GM12878 (cell line): ENCODE results near the gene NRAS. TPM values are rescaled to one million over a fixed set of nuclear protein-coding genes. Genes with fewer than 3 reads are reported as not detected.

Experiments used
- ATAC-seq: fragments of 200-7000 bp; cut with Tn5 transposase; 3 replicates; pipeline ENCODE4 v1.9.1; 2020; ENCODE audit warnings: mild to moderate bottlenecking, moderate library complexity
- BruUV-seq: library from RNA; stranded (reverse); fragments of 400-500 nt; replicated peaks from 2 replicates; lab custom pipeline; 2021; lab: Mats Ljungman, UMichigan
- CTCF ChIA-PET: fragments of 300-600 bp; sonication (Branson Sonifier 250); formaldehyde crosslinking; extraction: SDS; loops from one replicate; lab custom pipeline; 2021; ENCODE audit warnings: inconsistent platforms; lab: Yijun Ruan, JAX
- POLR2A ChIA-PET: fragments of 350-600 bp; formaldehyde crosslinking; extraction: SDS; loops from one replicate; lab custom pipeline; 2021; ENCODE audit warnings: inconsistent platforms; lab: Charles Lee
- RAD21 ChIA-PET: fragments of 300-600 bp; sonication (Branson Sonifier 250); formaldehyde crosslinking; loops from one replicate; lab custom pipeline; 2023; ENCODE audit warnings: antibody characterized with exemption; ENCODE audit not compliant: unreplicated experiment; lab: Charles Lee
- SMC1A ChIA-PET: fragments of 300-600 bp; sonication (Branson Sonifier 250); formaldehyde crosslinking; loops from one replicate; lab custom pipeline; 2023; ENCODE audit not compliant: unreplicated experiment, uncharacterized antibody; lab: Charles Lee
- DNase-seq: peaks from one replicate; pipeline ENCODE4 v3.0.0-alpha.2; 2011; ENCODE audit warnings: low read depth, low spot score
- FAIRE-seq: peaks from 3 replicates; lab custom pipeline; 2011; peaks lifted over from hg19 to GRCh38; lab: Jason Lieb, UNC
- H2AFZ ChIP-seq: 2 replicates; pipeline ENCODE4 v1.6.0; 2011; ENCODE audit warnings: low read depth, low read length, control low read depth; ENCODE audit not compliant: control insufficient read depth
- H3K27ac ChIP-seq: 2 replicates; pipeline ENCODE4 v1.5.1; 2011; ENCODE audit warnings: control low read depth; ENCODE audit not compliant: control insufficient read depth, insufficient read depth
- H3K27me3 ChIP-seq, 2 experiments: replicated peaks in 1 of 2; 2 replicates each; pipeline versions ENCODE4 v1.6.0 to v1.6.1; 2011; ENCODE audit warnings: low read length in 1 of 2; ENCODE audit not compliant: control insufficient read depth in 2 of 2, insufficient read depth in 2 of 2
- H3K36me3 ChIP-seq, 2 experiments: 2 replicates each; pipeline ENCODE4 v1.5.1; 2011; ENCODE audit warnings: low read length in 1 of 2; ENCODE audit not compliant: control insufficient read depth in 2 of 2, insufficient read depth in 2 of 2
- H3K4me1 ChIP-seq: 2 replicates; pipeline ENCODE4 v1.6.1; 2011; ENCODE audit warnings: mild to moderate bottlenecking, low read length, moderate library complexity, mixed read lengths; ENCODE audit not compliant: control insufficient read depth, insufficient read depth
- H3K4me2 ChIP-seq: 2 replicates; pipeline ENCODE4 v1.6.0; 2011; ENCODE audit warnings: control low read depth; ENCODE audit not compliant: control insufficient read depth, insufficient read depth
- H3K4me3 ChIP-seq: fragments of 200-600 bp; sonication (generic); 2 replicates; pipeline ENCODE4 v1.5.1; 2016
- H3K79me2 ChIP-seq: 2 replicates; pipeline ENCODE4 v1.6.0; 2011; ENCODE audit warnings: low read length; ENCODE audit not compliant: control insufficient read depth, insufficient read depth
- H3K9ac ChIP-seq: 2 replicates; pipeline ENCODE4 v1.8.0; 2011; ENCODE audit warnings: low read length, control low read depth, mixed read lengths; ENCODE audit not compliant: control insufficient read depth, insufficient read depth
- H3K9me3 ChIP-seq: replicated peaks from 3 replicates; pipeline ENCODE4 v1.5.1; 2011; ENCODE audit warnings: mild to moderate bottlenecking, low read length; ENCODE audit not compliant: control insufficient read depth, insufficient read depth
- H4K20me1 ChIP-seq: 2 replicates; pipeline ENCODE4 v1.6.0; 2011; ENCODE audit not compliant: control insufficient read depth, insufficient read depth
- ATF7 ChIP-seq: fragments of 450-650 bp; IDR thresholded peaks from 2 replicates; pipeline ENCODE4 v1.6.1; 2016; ENCODE audit warnings: low read depth, mild to moderate bottlenecking
- BCL11A ChIP-seq: IDR thresholded peaks from 2 replicates; pipeline ENCODE4 v1.6.1; 2011; ENCODE audit warnings: low read depth, low read length
- BCLAF1 ChIP-seq: fragments of 450-650 bp; IDR thresholded peaks from 2 replicates; pipeline ENCODE4 v1.6.1; 2017; ENCODE audit warnings: antibody characterized with exemption, mild to moderate bottlenecking, moderate library complexity
- BRCA1 ChIP-seq: IDR thresholded peaks from 2 replicates; pipeline ENCODE4 v1.6.1; 2011; ENCODE audit warnings: low read depth, low read length, improper control_type of control experiment
- CBFB ChIP-seq: IDR thresholded peaks from 2 replicates; pipeline ENCODE4 v1.6.1; 2016; ENCODE audit warnings: antibody characterized with exemption, low read depth
- CBX3 ChIP-seq: fragments of 200-600 bp; sonication (generic); IDR thresholded peaks from 2 replicates; pipeline ENCODE4 v1.6.1; 2016; ENCODE audit warnings: low read depth, borderline replicate concordance
- CEBPB ChIP-seq, 2 experiments: fragments of 150-350 bp in 1 of 2; IDR thresholded peaks; 2 replicates each; pipeline ENCODE4 v1.6.1; 2012 to 2014; ENCODE audit warnings: low read depth in 2 of 2, low read length in 2 of 2, borderline replicate concordance in 1 of 2, inconsistent platforms in 1 of 2
- E4F1 ChIP-seq: fragments of 450-650 bp; IDR thresholded peaks from 2 replicates; pipeline ENCODE4 v1.6.1; 2018; ENCODE audit warnings: borderline replicate concordance, mild to moderate bottlenecking; ENCODE audit not compliant: partially characterized antibody
- GATAD2B ChIP-seq: fragments of 450-650 bp; conservative IDR thresholded peaks from 2 replicates; pipeline ENCODE4 v1.6.1; 2017; ENCODE audit warnings: low read depth, mild to moderate bottlenecking, moderate library complexity
- IRF4 ChIP-seq: IDR thresholded peaks from 2 replicates; pipeline ENCODE4 v1.6.1; 2011; ENCODE audit warnings: low read depth, low read length
- KAT2A ChIP-seq: conservative IDR thresholded peaks from 2 replicates; pipeline ENCODE4 v1.6.1; 2011; ENCODE audit warnings: low read depth, low read length; ENCODE audit not compliant: control insufficient read depth
- LARP7 ChIP-seq: fragments of 450-650 bp; IDR thresholded peaks from 2 replicates; pipeline ENCODE4 v1.6.1; 2017; ENCODE audit warnings: mild to moderate bottlenecking
- NFYA ChIP-seq: IDR thresholded peaks from 2 replicates; pipeline ENCODE4 v1.6.1; 2011; ENCODE audit warnings: low read depth, mild to moderate bottlenecking, low read length, improper control_type of control experiment, borderline replicate concordance
- PRDM15 ChIP-seq: fragments of 450-650 bp; formaldehyde crosslinking; IDR thresholded peaks from 2 replicates; pipeline ENCODE4 v1.4.0; 2020; ENCODE audit warnings: mild to moderate bottlenecking, moderate library complexity
- RFX5 ChIP-seq: IDR thresholded peaks from 2 replicates; pipeline ENCODE4 v1.6.1; 2011; ENCODE audit warnings: low read depth, low read length, improper control_type of control experiment
- WRNIP1 ChIP-seq: IDR thresholded peaks from 2 replicates; pipeline ENCODE4 v1.6.1; 2011; ENCODE audit warnings: low read depth, low read length, improper control_type of control experiment, borderline replicate concordance
- YBX1 ChIP-seq: fragments of 450-650 bp; IDR thresholded peaks from 2 replicates; pipeline ENCODE4 v1.6.1; 2016; ENCODE audit warnings: antibody characterized with exemption
- ZNF384 ChIP-seq: IDR thresholded peaks from 2 replicates; pipeline ENCODE4 v1.6.1; 2012; ENCODE audit warnings: low read depth, mild to moderate bottlenecking, low read length, improper control_type of control experiment, borderline replicate concordance
- WGBS: methylation state at CpG from one replicate; pipeline ENCODE4 v1.1.6; 2016; ENCODE audit warnings: low lambda C conversion rate; ENCODE audit not compliant: insufficient replicate concordance, insufficient coverage; ENCODE audit errors: missing lambda C conversion rate; 5-methylcytosine and 5-hydroxymethylcytosine counted together
- in situ Hi-C: fragments of 300-500 bp; cut with MboI; formaldehyde crosslinking; loops from 9 replicates; pipeline ENCODE4 v1.14.3; 2018; ENCODE audit warnings: mixed read lengths
- intact Hi-C: fragments of 100-400 bp; cut with micrococcal nuclease; formaldehyde crosslinking; loops from one replicate; pipeline ENCODE4 v1.14.2; 2022; ENCODE audit not compliant: unreplicated experiment
- polyA plus RNA-seq, 11 experiments: library from polyadenylated mRNA; depleted of rRNA in 4 of 11; unstranded in 6 of 11; stranded (reverse) in 5 of 11; fragments of >200 nt; fragmentation: Nextera tagmentation in 4 of 11; fragmentation: Illumina TruSeq in 1 of 11; extraction: Ambion mirVana in 4 of 11; extraction: Trizol in 1 of 11; gene quantifications; 1 replicate in 1 of 11; 2 replicates in 10 of 11; pipeline versions ENCODE4 v1.2.1 to v1.2.3, GENCODE V29; 2011 to 2016; ENCODE audit warnings: inconsistent platforms in 2 of 11, missing spikeins in 2 of 11, low read depth in 1 of 11
- total RNA-seq, 4 experiments: library from RNA; depleted of rRNA in 3 of 4; stranded (reverse); fragments of >200 nt in 3 of 4; fragmentation: Illumina TruSeq in 1 of 4; extraction: Trizol in 1 of 4; gene quantifications; 2 replicates each; pipeline versions ENCODE4 v1.2.1 to v1.2.3, GENCODE V29; 2013 to 2021

Gene NRAS
- total and polyA plus RNA-seq, 10 of the 15 experiments (the other 5 are each of a cell fraction or from before 2014, with no cell fraction given) = 31.7 to 73.2 (median 66.2) TPM

- H3K9ac ChIP-seq = no peak overlapping the region
- no peak for FAIRE-seq
- no peak overlapping the region for H3K4me3 ChIP-seq
- in situ Hi-C loops (loop anchor here (25.0 kb wide), 1 partner anchor 1763 kb away; the partner anchor contains the start of gene SLC16A1), intact Hi-C loops (no loop called here)
- CTCF ChIA-PET = no interaction called here
- TF ChIP-seq RFX5 = no peak
- TF ChIP-seq BCL11A = no peak
- no peak for TF ChIP-seq CBFB
- no peak for TF ChIP-seq BRCA1
- TF ChIP-seq KAT2A = no peak
- no peak for TF ChIP-seq ZNF384
- no peak for TF ChIP-seq IRF4
- no peak for TF ChIP-seq CBX3
- TF ChIP-seq WRNIP1 = no peak
- TF ChIP-seq CEBPB (IDR thresholded peaks at IDR 0.05; ENCODE audit: borderline replicate concordance in 1 of 2, low read depth in 2 of 2, low read length in 2 of 2) = no peak
- TF ChIP-seq LARP7 = no peak
- TF ChIP-seq NFYA = no peak
- TF ChIP-seq ATF7 = no peak
- no peak for TF ChIP-seq YBX1
- TF ChIP-seq E4F1 = no peak
- TF ChIP-seq PRDM15 (CRISPR knock-in tag) = no peak
- no peak for TF ChIP-seq BCLAF1
- TF ChIP-seq GATAD2B = no peak
- H2AFZ ChIP-seq = no peak overlapping the region
- no peaks in the 10 kb centered on the region for H3K4me1 ChIP-seq
- BruUV-seq = no TSS peak
- peaks cover 8 to 42% of the 10 kb centered on the region in 2 experiments for H3K36me3 ChIP-seq
- H3K9me3 ChIP-seq = no peaks in the 10 kb centered on the region
- 91% methylated on average over 1 of the region's 1 CpG for WGBS
- SMC1A ChIA-PET = no interaction called here
- DNase-seq = no peak
- H3K4me2 ChIP-seq = no peak overlapping the region
- RAD21 ChIA-PET = no interaction called here
- no peaks in the 10 kb centered on the region for H4K20me1 ChIP-seq
- POLR2A ChIA-PET = no interaction called here
- ATAC-seq = no peak
- H3K27me3 ChIP-seq = no peaks in the 10 kb centered on the region
- no peak overlapping the region for H3K27ac ChIP-seq
- no peaks in the 10 kb centered on the region for H3K79me2 ChIP-seq
These were observed 8.7 kb upstream of the NRAS start for GRCh38 chr1:114725230-114725629.
